ENCODE data around the gene PLA2G1B.

PLA2G1B gene

DNA sequence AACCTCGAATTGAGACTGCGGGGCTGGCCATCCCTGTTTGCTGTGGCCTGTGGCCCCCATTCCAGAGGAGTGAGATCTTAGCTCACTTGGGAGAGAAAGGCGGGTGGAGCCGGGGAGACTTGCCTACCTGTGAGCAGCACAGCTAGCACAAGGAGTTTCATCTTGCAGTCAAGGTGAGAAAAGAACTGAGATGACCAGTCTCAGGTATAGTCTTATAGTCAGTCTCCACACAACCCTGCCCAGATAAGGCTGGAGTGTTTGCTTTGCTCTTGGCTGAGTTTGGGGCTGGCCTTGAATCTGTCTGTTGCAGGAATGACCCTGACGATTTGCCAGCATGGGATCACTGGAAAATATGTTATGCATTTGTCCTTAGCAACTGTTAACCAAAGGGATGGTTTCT is at the start of gene PLA2G1B:
PLA2G1B (minus strand) TSS at position 187 of the 400 bp plus-strand sequence; CDS start at position 161, 26 bp downstream.
- no peak within 1 kb of the TSS for H3K4me3 ChIP-seq (ENCODE audit: low read length in 2 of 2)
- no peak within 1 kb of the TSS for H3K9ac ChIP-seq (ENCODE audit: low read length in 2 of 2)
- H3K27me3 ChIP-seq (ENCODE audit: control insufficient read depth in 1 of 2, insufficient read depth in 2 of 2, low read length in 2 of 2), result no peaks in the 10 kb centered on the region
- no peaks in the 10 kb centered on the region for H3K9me3 ChIP-seq (ENCODE audit: control insufficient read depth in 2 of 2, low read length in 2 of 2)
- H3K27ac ChIP-seq (ENCODE audit: low read length), result no peak within 1 kb of the TSS
- no peaks in the 10 kb centered on the region for H3K36me3 ChIP-seq (ENCODE audit: control insufficient read depth in 2 of 2, insufficient read depth in 2 of 2, low read length in 2 of 2)
- H3K4me1 ChIP-seq (ENCODE audit: control insufficient read depth, insufficient read depth, low read length), result no peaks in the 10 kb centered on the region

DNA sequence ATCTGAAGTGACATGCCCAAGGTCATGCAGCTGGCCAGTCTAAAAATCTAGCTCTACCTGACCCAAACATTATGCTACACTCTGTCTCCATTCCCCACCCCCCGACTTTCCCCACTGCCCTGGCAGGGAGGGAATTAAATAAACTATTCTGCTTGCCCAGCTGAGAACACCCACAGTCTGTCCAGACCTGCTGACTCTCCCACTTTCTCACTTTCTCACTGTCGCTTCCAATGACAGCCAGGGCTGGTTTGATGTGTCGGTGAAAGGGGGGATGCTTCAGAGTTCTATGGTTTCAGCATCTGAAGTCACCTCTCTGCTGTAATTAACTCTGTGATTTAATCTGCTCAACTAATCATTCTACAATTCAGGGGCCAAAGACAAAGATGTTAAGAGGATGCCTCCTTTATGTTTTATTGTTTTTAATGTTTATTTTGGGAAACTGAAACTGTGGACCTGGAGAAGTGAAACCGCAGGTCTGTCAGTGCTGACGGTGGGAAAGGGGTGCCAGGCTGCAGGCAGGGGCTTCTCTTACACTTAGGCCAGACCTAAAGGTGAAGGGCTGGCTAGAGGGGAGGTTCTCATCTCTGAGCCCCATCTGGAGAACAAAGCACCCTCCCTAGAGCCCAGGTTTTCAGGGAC is 49.5 kb upstream of the PLA2G1B start:
- H3K36me3 ChIP-seq (ENCODE audit: control insufficient read depth in 2 of 2, insufficient read depth in 2 of 2, low read length in 2 of 2), result no peaks in the 10 kb centered on the region
- no peak overlapping the region for H3K4me3 ChIP-seq (ENCODE audit: low read length in 2 of 2)
- H3K27ac ChIP-seq (ENCODE audit: low read length), result no peak overlapping the region
- peaks cover 6 to 7% of the 10 kb centered on the region in 2 donors for H3K27me3 ChIP-seq (ENCODE audit: control insufficient read depth in 1 of 2, insufficient read depth in 2 of 2, low read length in 2 of 2)
- no peaks in the 10 kb centered on the region for H3K4me1 ChIP-seq (ENCODE audit: control insufficient read depth, insufficient read depth, low read length)
- no peak overlapping the region for H3K9ac ChIP-seq (ENCODE audit: low read length in 2 of 2)
- H3K9me3 ChIP-seq (ENCODE audit: control insufficient read depth in 2 of 2, low read length in 2 of 2), result no peaks in the 10 kb centered on the region

DNA sequence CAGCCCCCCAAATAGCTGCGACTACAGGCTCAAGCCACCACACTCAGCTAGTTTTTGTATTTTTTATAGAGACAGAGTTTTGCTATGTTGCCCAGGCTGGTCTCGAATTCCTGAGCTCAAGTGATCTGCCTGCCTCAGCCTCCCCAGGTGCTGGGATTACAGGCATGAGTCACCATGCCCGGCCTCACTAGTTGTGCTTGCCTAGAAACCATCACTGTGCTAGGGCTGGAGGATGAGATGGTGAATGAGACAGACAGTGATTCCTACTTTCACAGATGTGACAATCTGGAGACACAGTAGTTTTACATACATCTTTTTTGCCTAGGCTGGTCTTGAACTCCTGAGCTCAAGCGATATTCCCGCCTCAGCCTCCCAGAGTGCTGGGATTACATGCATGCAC is 48.8 kb upstream of the PLA2G1B start:
- peaks cover 7 to 13% of the 10 kb centered on the region in 2 donors for H3K27me3 ChIP-seq (ENCODE audit: control insufficient read depth in 1 of 2, insufficient read depth in 2 of 2, low read length in 2 of 2)

DNA sequence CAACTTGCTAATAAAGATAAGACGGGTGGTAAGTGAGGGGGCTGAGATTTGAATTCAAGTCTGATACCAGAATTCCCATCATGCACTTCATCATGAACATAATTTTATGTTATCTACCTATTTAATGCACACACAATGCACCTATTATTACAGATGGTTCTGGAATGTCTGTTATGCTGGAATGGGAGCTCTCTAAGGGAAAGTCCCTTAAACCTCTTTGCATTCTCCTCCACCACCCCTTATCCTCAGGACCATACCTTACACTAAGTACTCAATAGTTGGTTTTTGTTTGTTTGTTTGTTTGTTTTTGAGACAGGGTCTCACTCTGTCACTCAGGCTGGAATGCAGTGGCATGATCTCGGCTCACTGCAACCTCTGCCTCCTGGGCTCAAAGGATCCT is 48.4 kb upstream of the PLA2G1B start:
- Histone ChIP-seq H3K9ac (ENCODE audit: low read length in 2 of 2) (no peak overlapping the region), H3K27me3 (ENCODE audit: control insufficient read depth in 1 of 2, insufficient read depth in 2 of 2, low read length in 2 of 2) (peaks cover 8 to 17% of the 10 kb centered on the region in 2 donors)

More for the DNA sequence above, 48.8 kb upstream of the PLA2G1B start:
- no peak overlapping the region for H3K4me3 ChIP-seq (ENCODE audit: low read length in 2 of 2)
- H3K4me1 ChIP-seq (ENCODE audit: control insufficient read depth, insufficient read depth, low read length), result no peaks in the 10 kb centered on the region
- H3K27ac ChIP-seq (ENCODE audit: low read length), result no peak overlapping the region
- H3K9ac ChIP-seq (ENCODE audit: low read length in 2 of 2), result no peak overlapping the region
- H3K9me3 ChIP-seq (ENCODE audit: control insufficient read depth in 2 of 2, low read length in 2 of 2), result no peaks in the 10 kb centered on the region
- no peaks in the 10 kb centered on the region for H3K36me3 ChIP-seq (ENCODE audit: control insufficient read depth in 2 of 2, insufficient read depth in 2 of 2, low read length in 2 of 2)

DNA sequence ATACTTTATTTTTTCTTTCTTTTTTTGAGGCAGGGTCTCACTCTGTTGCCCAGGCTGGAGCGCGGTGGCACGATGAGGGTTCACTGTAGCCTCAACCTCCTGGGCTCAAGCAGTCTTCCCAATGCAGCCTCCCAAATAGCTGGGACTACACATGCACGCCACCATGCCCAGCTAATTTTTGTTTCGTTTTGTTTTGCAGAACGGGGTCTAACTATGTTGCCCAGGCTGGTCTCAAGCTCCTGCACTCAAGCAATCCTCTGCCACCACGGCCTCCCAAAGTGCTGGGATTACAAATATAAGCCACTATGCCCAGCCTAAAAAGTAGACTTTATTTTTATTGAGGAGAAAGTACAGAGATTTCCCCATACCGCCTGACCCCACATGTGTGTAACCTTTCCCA is 46.1 kb upstream of the PLA2G1B start:
- Histone ChIP-seq H3K27ac (ENCODE audit: low read length) (no peak overlapping the region), H3K4me3 (ENCODE audit: low read length in 2 of 2) (no peak overlapping the region), H3K4me1 (ENCODE audit: control insufficient read depth, insufficient read depth, low read length) (peaks cover 7% of the 10 kb centered on the region), H3K36me3 (ENCODE audit: control insufficient read depth in 2 of 2, insufficient read depth in 2 of 2, low read length in 2 of 2) (no peaks in the 10 kb centered on the region), H3K9ac (ENCODE audit: low read length in 2 of 2) (no peak overlapping the region), H3K9me3 (ENCODE audit: control insufficient read depth in 2 of 2, low read length in 2 of 2) (no peaks in the 10 kb centered on the region), H3K27me3 (ENCODE audit: control insufficient read depth in 1 of 2, insufficient read depth in 2 of 2, low read length in 2 of 2) (peaks cover 23 to 33% of the 10 kb centered on the region in 2 donors)

More for the DNA sequence above, 48.4 kb upstream of the PLA2G1B start:
- Histone ChIP-seq H3K27ac (ENCODE audit: low read length) (no peak overlapping the region), H3K4me1 (ENCODE audit: control insufficient read depth, insufficient read depth, low read length) (no peaks in the 10 kb centered on the region), H3K9me3 (ENCODE audit: control insufficient read depth in 2 of 2, low read length in 2 of 2) (no peaks in the 10 kb centered on the region), H3K4me3 (ENCODE audit: low read length in 2 of 2) (no peak overlapping the region), H3K36me3 (ENCODE audit: control insufficient read depth in 2 of 2, insufficient read depth in 2 of 2, low read length in 2 of 2) (no peaks in the 10 kb centered on the region)

DNA sequence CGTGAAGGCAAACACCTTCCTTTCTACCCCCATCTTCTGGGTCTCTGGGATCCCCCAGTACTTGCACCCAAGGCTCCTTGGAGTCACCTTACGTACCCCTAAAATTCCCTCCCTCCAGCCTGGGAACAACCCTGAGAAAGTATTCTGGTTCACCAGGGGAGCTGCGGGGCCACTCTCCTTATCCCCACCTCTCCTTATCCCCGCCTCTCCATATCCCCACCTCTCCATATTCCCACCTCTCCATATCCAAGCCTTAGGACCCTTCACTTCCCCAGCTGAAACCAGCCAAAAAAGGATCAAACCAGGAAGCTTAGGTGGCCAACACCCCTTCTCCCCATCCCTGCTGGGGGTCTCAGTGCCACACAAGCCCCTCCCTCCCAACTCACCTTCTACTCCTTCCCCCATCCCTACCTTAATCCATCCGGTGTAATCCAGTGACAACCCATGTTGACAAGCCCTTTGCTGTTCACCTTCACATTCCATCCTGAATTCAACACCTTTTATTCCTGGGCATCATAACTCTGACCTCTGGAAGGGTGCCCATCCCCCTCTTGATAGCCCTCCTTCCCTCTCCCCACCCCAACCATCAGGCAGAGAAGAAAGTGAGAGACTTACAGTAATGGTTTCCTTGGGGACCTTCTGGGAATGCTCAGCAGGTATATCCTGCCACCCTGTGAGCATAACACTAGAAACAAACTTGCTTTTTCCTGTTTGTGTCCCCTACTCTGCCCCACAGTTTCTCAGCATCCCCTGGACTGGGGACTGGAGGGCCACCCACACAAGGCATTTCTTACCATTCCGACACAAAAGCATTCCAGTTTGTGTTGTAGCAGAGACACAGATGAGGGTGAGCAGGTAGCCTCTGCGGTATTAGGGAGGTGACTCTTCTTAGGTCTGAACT is 43.0 kb upstream of the PLA2G1B start:
- Histone ChIP-seq H3K9ac (ENCODE audit: low read length in 2 of 2) (no peak overlapping the region), H3K9me3 (ENCODE audit: control insufficient read depth in 2 of 2, low read length in 2 of 2) (no peaks in the 10 kb centered on the region), H3K36me3 (ENCODE audit: control insufficient read depth in 2 of 2, insufficient read depth in 2 of 2, low read length in 2 of 2) (no peaks in the 10 kb centered on the region), H3K4me1 (ENCODE audit: control insufficient read depth, insufficient read depth, low read length) (peaks cover 21% of the 10 kb centered on the region), H3K27me3 (ENCODE audit: control insufficient read depth in 1 of 2, insufficient read depth in 2 of 2, low read length in 2 of 2) (peaks cover 22 to 37% of the 10 kb centered on the region in 2 donors), H3K4me3 (ENCODE audit: low read length in 2 of 2) (peak overlapping the region in 1 of 2 donors; percentile 70), H3K27ac (ENCODE audit: low read length) (no peak overlapping the region)

DNA sequence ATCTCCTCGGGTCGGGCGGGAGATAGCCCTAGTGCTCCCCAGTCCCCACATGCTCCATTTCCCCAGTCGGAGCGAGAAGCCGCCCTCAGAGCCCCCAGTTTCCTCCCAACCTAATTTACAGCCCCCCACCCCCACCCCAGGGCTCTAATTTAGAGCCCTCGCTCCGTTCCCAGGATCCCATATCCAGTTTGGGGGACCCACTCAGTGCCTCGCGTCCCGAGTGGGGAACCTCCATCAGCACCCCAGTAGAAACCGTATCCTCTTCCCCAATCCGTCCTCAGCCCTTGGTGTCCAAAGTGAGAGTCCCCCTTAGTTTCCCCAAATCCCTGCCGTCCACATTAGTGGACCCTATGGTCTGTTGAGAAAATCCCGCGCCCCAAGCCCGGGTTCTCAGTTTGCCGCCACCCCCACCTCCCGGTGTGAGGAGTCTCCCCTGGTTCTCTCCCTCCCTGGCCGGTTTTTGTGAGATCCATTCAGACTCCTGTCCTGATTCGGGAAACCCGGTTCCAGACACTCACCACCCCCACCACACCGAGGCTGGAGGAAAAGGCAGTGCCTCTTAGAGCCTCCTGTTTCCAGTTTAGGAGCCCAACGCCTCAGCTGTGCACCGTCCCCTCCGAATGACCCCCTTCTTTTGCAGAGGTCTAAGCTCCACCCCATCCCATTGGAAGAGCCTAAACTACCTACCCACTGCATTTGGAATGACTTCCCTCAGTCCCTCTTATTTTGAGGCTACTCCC is 42.2 kb upstream of the PLA2G1B start:
- Histone ChIP-seq H3K9me3 (ENCODE audit: control insufficient read depth in 2 of 2, low read length in 2 of 2) (no peaks in the 10 kb centered on the region), H3K36me3 (ENCODE audit: control insufficient read depth in 2 of 2, insufficient read depth in 2 of 2, low read length in 2 of 2) (no peaks in the 10 kb centered on the region), H3K27me3 (ENCODE audit: control insufficient read depth in 1 of 2, insufficient read depth in 2 of 2, low read length in 2 of 2) (peaks cover 22 to 37% of the 10 kb centered on the region in 2 donors), H3K4me1 (ENCODE audit: control insufficient read depth, insufficient read depth, low read length) (peaks cover 21% of the 10 kb centered on the region), H3K4me3 (ENCODE audit: low read length in 2 of 2) (peak overlapping the region; percentile 49 to 70), H3K27ac (ENCODE audit: low read length) (no peak overlapping the region), H3K9ac (ENCODE audit: low read length in 2 of 2) (peak overlapping the region in 1 of 2 donors; percentile 36)

DNA sequence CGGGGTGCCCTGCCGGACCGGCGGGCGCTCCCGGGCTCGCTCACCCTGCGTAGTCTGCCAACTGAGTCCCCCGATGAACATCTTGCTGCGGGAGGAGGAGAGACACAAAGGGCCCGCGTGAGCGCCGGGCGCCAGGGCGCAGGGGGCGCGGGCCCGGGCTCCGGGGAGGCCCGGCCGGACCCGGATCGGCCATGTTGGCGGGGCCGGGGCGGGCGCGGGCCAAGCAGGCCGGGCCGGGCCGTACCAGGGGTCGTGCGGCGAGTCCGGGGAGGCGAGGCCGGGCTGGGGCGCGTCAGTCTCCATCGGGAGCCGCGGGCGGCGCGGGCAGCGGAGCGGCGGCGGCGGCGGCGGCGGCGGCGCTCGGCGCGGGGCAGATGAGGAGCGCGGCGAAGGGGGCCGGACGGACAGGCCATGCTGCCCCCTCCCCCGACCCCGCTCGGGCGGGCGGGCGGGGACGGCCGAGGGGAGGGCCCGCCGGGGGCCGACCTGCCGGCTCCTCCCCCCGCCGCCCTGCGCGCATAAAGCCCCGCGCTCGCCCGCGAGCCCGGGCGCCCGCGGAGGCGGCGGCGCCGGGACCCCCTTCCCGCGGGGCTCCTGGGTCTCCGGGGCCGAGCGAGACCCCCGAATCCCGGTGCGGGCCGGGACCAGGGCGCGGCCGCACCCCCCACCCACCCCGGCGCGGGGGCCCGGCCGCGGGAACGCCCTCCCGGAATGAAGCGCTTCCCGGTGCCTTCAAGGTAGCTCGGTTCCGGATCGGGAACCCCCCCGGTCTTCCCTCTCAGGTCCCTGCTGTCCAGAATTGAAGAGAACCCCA is 41.4 kb upstream of the PLA2G1B start, which contains the start of gene MSI1:
MSI1 (minus strand) TSS at position 376 of the 814 bp plus-strand sequence; CDS start at position 303, 73 bp downstream.
- Histone ChIP-seq H3K4me1 (ENCODE audit: control insufficient read depth, insufficient read depth, low read length) (peaks cover 21% of the 10 kb centered on the region), H3K36me3 (ENCODE audit: control insufficient read depth in 2 of 2, insufficient read depth in 2 of 2, low read length in 2 of 2) (peaks cover 0 to 2% of the 10 kb centered on the region in 2 donors), H3K27me3 (ENCODE audit: control insufficient read depth in 1 of 2, insufficient read depth in 2 of 2, low read length in 2 of 2) (peaks cover 22 to 37% of the 10 kb centered on the region in 2 donors), H3K27ac (ENCODE audit: low read length) (no peak within 1 kb of the TSS), H3K9me3 (ENCODE audit: control insufficient read depth in 2 of 2, low read length in 2 of 2) (no peaks in the 10 kb centered on the region), H3K4me3 (ENCODE audit: low read length in 2 of 2) (peak within 1 kb of the TSS; percentile 49 to 70), H3K9ac (ENCODE audit: low read length in 2 of 2) (peak within 1 kb of the TSS; percentile 28 to 36)

DNA sequence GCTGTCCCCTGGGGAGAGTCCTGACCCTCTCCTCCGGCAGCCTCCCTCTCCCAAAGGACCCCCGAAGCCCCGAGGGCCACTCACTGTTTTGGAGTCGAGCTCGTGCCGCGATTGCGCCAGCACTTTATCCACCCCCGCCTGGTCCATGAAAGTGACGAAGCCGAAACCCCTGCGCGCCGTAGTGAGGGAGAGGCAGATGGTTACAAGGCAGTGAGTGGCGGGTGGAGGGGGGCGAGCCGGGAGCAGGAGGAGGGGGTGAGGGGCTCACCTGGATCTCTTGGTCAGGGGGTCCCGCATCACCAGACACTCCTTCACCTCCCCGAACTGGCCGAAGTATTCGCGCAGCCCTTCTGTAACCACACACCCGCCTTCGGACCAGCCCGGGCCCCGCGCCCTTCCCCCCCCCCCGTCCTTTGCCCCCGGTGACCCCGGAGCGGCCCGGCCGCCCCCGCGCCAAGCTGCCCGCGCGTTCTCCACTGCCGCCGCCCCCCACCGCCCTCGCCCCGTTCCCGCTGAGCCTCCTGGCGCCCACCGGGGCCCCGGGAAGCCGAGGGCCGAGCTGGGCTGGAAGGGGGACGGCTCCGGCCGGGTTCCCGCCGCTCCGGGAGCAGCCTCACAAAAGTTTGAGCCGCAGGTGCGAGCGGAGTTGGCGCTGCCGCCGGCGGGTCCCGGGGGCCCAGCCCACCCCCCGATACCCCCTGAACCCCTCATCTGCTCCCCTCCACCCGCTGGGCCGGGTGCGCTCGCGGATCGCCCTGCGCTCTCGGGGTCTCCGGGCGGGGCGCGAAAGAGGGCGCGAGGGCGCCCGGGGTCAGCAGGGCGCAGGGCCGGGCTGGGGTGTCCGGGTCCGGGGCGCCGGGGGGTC is 40.6 kb upstream of the PLA2G1B start:
- Histone ChIP-seq H3K4me3 (ENCODE audit: low read length in 2 of 2) (peak overlapping the region; percentile 35 to 64), H3K9ac (ENCODE audit: low read length in 2 of 2) (peak overlapping the region in 1 of 2 donors; percentile 28), H3K4me1 (ENCODE audit: control insufficient read depth, insufficient read depth, low read length) (peaks cover 21% of the 10 kb centered on the region), H3K9me3 (ENCODE audit: control insufficient read depth in 2 of 2, low read length in 2 of 2) (no peaks in the 10 kb centered on the region), H3K27ac (ENCODE audit: low read length) (no peak overlapping the region), H3K27me3 (ENCODE audit: control insufficient read depth in 1 of 2, insufficient read depth in 2 of 2, low read length in 2 of 2) (peaks cover 22 to 37% of the 10 kb centered on the region in 2 donors), H3K36me3 (ENCODE audit: control insufficient read depth in 2 of 2, insufficient read depth in 2 of 2, low read length in 2 of 2) (peaks cover 0 to 2% of the 10 kb centered on the region in 2 donors)
